Fibroblast of pulmonary artery (primary cell): ENCODE measurements around the gene AMMECR1L.
"Not testable (repeated sequence)": the region's sequence is repeated elsewhere in the genome, so short reads cannot be mapped to it uniquely, and the experiment has no call there.

ENCODE experiments used
- DNase-seq: peaks from one replicate; pipeline ENCODE4 v3.0.0-alpha.2; 2010; ENCODE audit warnings: low read depth
- H3K4me3 ChIP-seq: replicated peaks from 2 replicates; pipeline ENCODE4 v1.5.1; 2011; ENCODE audit warnings: low read depth, mild to moderate bottlenecking, control low read depth, low read length, moderate library complexity
- CTCF ChIP-seq: IDR thresholded peaks from 2 replicates; pipeline ENCODE4 v1.5.1; 2011; ENCODE audit warnings: mild to moderate bottlenecking, control low read depth, low read length, inconsistent platforms; ENCODE audit errors: missing control alignments

The AMMECR1L gene

GRCh38 chr2:127893494-127893893, 7.7 kb upstream of the AMMECR1L start:
- no peak overlapping the region for H3K4me3 ChIP-seq
- no peak for DNase-seq
- no peak for TF ChIP-seq CTCF

- DNase-seq = no peak
- no peak for TF ChIP-seq CTCF
- H3K4me3 ChIP-seq = no peak overlapping the region
These were observed 7.3 kb upstream of the AMMECR1L start for GRCh38 chr2:127893033-127893432.

GRCh38 chr2:127891811-127892210, 6.1 kb upstream of the AMMECR1L start:
- no peak for TF ChIP-seq CTCF
- no peak for DNase-seq
- H3K4me3 ChIP-seq = no peak overlapping the region

GRCh38 chr2:127890756-127891155, 5.0 kb upstream of the AMMECR1L start:
- DNase-seq, H3K4me3 ChIP-seq: not testable (repeated sequence)

- TF ChIP-seq CTCF = no peak
- no peak for DNase-seq
- H3K4me3 ChIP-seq = no peak overlapping the region
These were observed 3.0 kb upstream of the AMMECR1L start for GRCh38 chr2:127888772-127889171.

GRCh38 chr2:127887776-127888130, 2.0 kb upstream of the AMMECR1L start:
- peak overlapping the region; percentile 61 for H3K4me3 ChIP-seq
- no peak for TF ChIP-seq CTCF
- peak; percentile 25 for DNase-seq

GRCh38 chr2:127887082-127887775, 1.5 kb upstream of the AMMECR1L start:
- peak overlapping the region; percentile 61 for H3K4me3 ChIP-seq
- DNase-seq = peak; percentile 9
- no peak for TF ChIP-seq CTCF

GRCh38 chr2:127886593-127886935, 808 bp upstream of the AMMECR1L start:
- peak overlapping the region; percentile 61 for H3K4me3 ChIP-seq
- DNase-seq = not testable (repeated sequence)

GRCh38 chr2:127884861-127885740, 655 bp downstream of the AMMECR1L start:
- not testable (repeated sequence) for DNase-seq
- H3K4me3 ChIP-seq = peak overlapping the region; percentile 68
